ENCODE results near the gene EDAR. TPM values are rescaled to one million over a fixed set of nuclear protein-coding genes. Genes with fewer than 3 reads are reported as not detected.

The EDAR gene
- total RNA-seq, 1 donor from 2014 or later, result 5.1 TPM

- Mint-ChIP-seq H3K27me3 (no peaks in the 10 kb centered on the region), H3K36me3 (peaks cover 21% of the 10 kb centered on the region), H3K9me3 (peaks cover 24% of the 10 kb centered on the region), H3K4me3 (no peak overlapping the region), H3K27ac (no peak overlapping the region), H3K4me1 (ENCODE audit: unreplicated experiment) (peaks cover 9% of the 10 kb centered on the region)
- no peak for DNase-seq (ENCODE audit: extremely low spot score, unreplicated experiment)
- TF ChIP-seq CTCF (conservative IDR thresholded peaks at IDR 0.05), result no peak
These were observed 41.6 kb downstream of the EDAR start for GRCh38 chr2:108947271-108947907.

GRCh38 chr2:108946442-108946841 is 42.6 kb downstream of the EDAR start:
- DNase-seq (ENCODE audit: extremely low spot score, unreplicated experiment), result no peak
- Mint-ChIP-seq H3K4me3 (no peak overlapping the region), H3K36me3 (peaks cover 16% of the 10 kb centered on the region), H3K9me3 (peaks cover 16% of the 10 kb centered on the region), H3K4me1 (ENCODE audit: unreplicated experiment) (peaks cover 9% of the 10 kb centered on the region), H3K27ac (no peak overlapping the region), H3K27me3 (no peaks in the 10 kb centered on the region)
- no peak for TF ChIP-seq CTCF (conservative IDR thresholded peaks at IDR 0.05)

GRCh38 chr2:108945969-108946368 is 43.1 kb downstream of the EDAR start:
- Mint-ChIP-seq H3K9me3 (peaks cover 12% of the 10 kb centered on the region), H3K27ac (no peak overlapping the region), H3K36me3 (peaks cover 16% of the 10 kb centered on the region), H3K27me3 (no peaks in the 10 kb centered on the region), H3K4me1 (ENCODE audit: unreplicated experiment) (peaks cover 9% of the 10 kb centered on the region), H3K4me3 (no peak overlapping the region)
- DNase-seq (ENCODE audit: extremely low spot score, unreplicated experiment), result no peak
- TF ChIP-seq CTCF (conservative IDR thresholded peaks at IDR 0.05), result no peak

- TF ChIP-seq CTCF (conservative IDR thresholded peaks at IDR 0.05), result no peak
- no peak overlapping the region for H3K4me3 Mint-ChIP-seq
- peaks cover 8% of the 10 kb centered on the region for H3K9me3 Mint-ChIP-seq
- H3K36me3 Mint-ChIP-seq, result peaks cover 16% of the 10 kb centered on the region
- no peak overlapping the region for H3K27ac Mint-ChIP-seq
- no peak for DNase-seq (ENCODE audit: extremely low spot score, unreplicated experiment)
- no peaks in the 10 kb centered on the region for H3K27me3 Mint-ChIP-seq
- peaks cover 12% of the 10 kb centered on the region for H3K4me1 Mint-ChIP-seq (ENCODE audit: unreplicated experiment)
These were observed 44.3 kb downstream of the EDAR start for GRCh38 chr2:108944601-108945331.

GRCh38 chr2:108943751-108944150 is 45.3 kb downstream of the EDAR start:
- Mint-ChIP-seq H3K36me3 (peaks cover 16% of the 10 kb centered on the region), H3K9me3 (peaks cover 8% of the 10 kb centered on the region), H3K4me1 (ENCODE audit: unreplicated experiment) (peaks cover 9% of the 10 kb centered on the region), H3K27me3 (no peaks in the 10 kb centered on the region), H3K4me3 (peak overlapping the region; percentile 63), H3K27ac (peak overlapping the region; percentile 92)
- DNase-seq (ENCODE audit: extremely low spot score, unreplicated experiment), result no peak
- TF ChIP-seq CTCF (conservative IDR thresholded peaks at IDR 0.05), result no peak
